Ovary (tissue), 9 donors: ENCODE measurements around the gene ZSCAN10. TPM values are rescaled to one million over a fixed set of nuclear protein-coding genes. Genes with fewer than 3 reads are reported as not detected.
A peak's percentile ranks its signal among the peaks of the same experiment; 100 is the strongest.

Experiments
- DNase-seq, 5 donors: peaks; one replicate each; pipeline ENCODE4 v3.0.0-alpha.2; 2019 to 2020
- H3K27ac ChIP-seq, 2 donors: fragments of 200-600 bp; one replicate each; pipeline versions ENCODE4 v1.5.1 to v1.8.0; 2019 to 2022
- H3K27me3 ChIP-seq: fragments of 200-600 bp; one replicate; pipeline ENCODE4 v1.8.0; 2022
- H3K36me3 ChIP-seq: fragments of 200-600 bp; sonication (generic); one replicate; pipeline ENCODE4 v1.5.1; 2019
- H3K4me1 ChIP-seq: one replicate; pipeline ENCODE4 v1.8.1; 2013; ENCODE audit warnings: mild to moderate bottlenecking, moderate library complexity; ENCODE audit not compliant: insufficient read depth
- H3K4me3 ChIP-seq: fragments of 200-600 bp; sonication (generic); one replicate; pipeline ENCODE4 v1.5.1; 2017
- H3K9me3 ChIP-seq, 2 donors: fragments of 200-600 bp in 1 of 2; sonication (generic) in 1 of 2; one replicate each; pipeline versions ENCODE4 v1.5.1 to v1.8.1; 2013 to 2019; ENCODE audit warnings: mild to moderate bottlenecking in 1 of 2, moderate library complexity in 1 of 2
- CTCF ChIP-seq, 3 donors: fragments of 450-650 bp in 2 of 3; fragments of 200-600 bp in 1 of 3; IDR thresholded peaks; one replicate each; pipeline versions ENCODE4 v1.5.1 to v1.8.0; 2016 to 2022; ENCODE audit warnings: antibody characterized with exemption in 3 of 3, mild to moderate bottlenecking in 1 of 3
- EP300 ChIP-seq: sonication (generic); formaldehyde crosslinking; IDR thresholded peaks from one replicate; pipeline ENCODE4 v1.6.1; 2017; ENCODE audit warnings: antibody characterized with exemption
- POLR2A ChIP-seq: fragments of 450-650 bp; IDR thresholded peaks from one replicate; pipeline ENCODE4 v1.6.1; 2017; ENCODE audit warnings: antibody characterized with exemption, mild to moderate bottlenecking, moderate library complexity
- WGBS, 3 donors: extraction: QIAGEN DNeasy Blood & Tissue Kit in 1 of 3; methylation state at CpG; one replicate each; pipeline versions ENCODE4 v1.1.5 to v1.1.7; 2013 to 2017; 5-methylcytosine and 5-hydroxymethylcytosine counted together
- intact Hi-C, 4 donors: fragments of 100-400 bp; cut with DNase I; formaldehyde crosslinking; loops; one replicate each; pipeline versions ENCODE4 v1.11.0 to v1.15.1; 2022 to 2023
- polyA plus RNA-seq, 2 donors: library from polyadenylated mRNA; stranded (reverse); fragments of 200-250 nt in 1 of 2; fragments of 350-450 nt in 1 of 2; fragmentation: Illumina TruSeq in 1 of 2; extraction: RNeasy Lipid Tissue Mini Kit (QIAGEN cat#74804) in 1 of 2; gene quantifications; one replicate each; pipeline ENCODE4 v1.2.3, GENCODE V29; 2013 to 2014
- total RNA-seq, 7 donors: library from RNA; depleted of rRNA in 2 of 7; stranded (reverse); fragments of >200 nt in 2 of 7; fragmentation: NEBNext Ultra II Directional in 3 of 7; extraction: Animal tissue kit (Norgen Biotek cat#: 25700) in 3 of 7; gene quantifications; one replicate each; pipeline versions ENCODE4 v1.1.0 to v1.2.4, GENCODE V29; 2016 to 2023
- donor health status: DM: no; HTN: no; CAD: no; lungs with moderate emphysema.
- donor health status: DM: no; HTN: no; CAD: no.
- donor health status: Bipolar disorder and iron deficiency.
- donor health status: DM: yes; HTN: yes; CAD: no.
- donor health status: DM: no; HTN: no; CAD: no.
- donor health status: DM: yes; HTN: yes; CAD: no.

Gene ZSCAN10
- total and polyA plus RNA-seq, 9 donors, result 0.06 to 0.69 (median 0.47) TPM; not detected in 6

DNA sequence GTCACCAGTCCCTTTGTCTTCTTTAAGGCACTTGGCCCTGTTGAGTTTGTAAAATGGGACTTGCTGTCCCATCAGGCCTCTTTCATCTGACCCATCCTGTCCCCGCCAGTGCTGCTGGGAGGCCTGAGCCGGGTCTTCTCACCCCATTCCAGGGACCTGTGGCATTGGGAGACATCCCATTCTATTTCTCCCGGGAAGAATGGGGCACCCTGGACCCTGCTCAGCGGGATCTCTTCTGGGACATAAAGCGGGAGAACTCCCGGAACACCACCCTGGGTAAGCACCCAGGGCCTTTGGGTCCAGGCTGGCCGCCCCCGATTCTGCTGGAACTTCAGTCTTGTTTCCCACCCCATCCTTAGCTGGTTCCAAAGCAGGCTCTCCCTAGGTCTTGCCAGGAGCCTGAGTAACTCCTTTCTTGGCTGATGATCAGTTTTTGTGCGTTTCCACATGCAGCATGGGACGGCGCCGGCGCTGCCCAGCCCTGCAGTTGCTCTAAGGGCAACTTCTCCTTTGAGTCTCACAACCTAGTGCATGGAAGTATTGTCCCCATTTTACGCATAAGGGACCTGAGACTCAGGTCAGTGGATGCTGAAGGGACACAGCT lies 39.8 kb upstream of the ZSCAN10 start:
- H3K36me3 ChIP-seq, result no peaks in the 10 kb centered on the region

GRCh38 chr16:3138342-3138741 lies 39.2 kb upstream of the ZSCAN10 start:
- H3K9me3 ChIP-seq, result no peaks in the 10 kb centered on the region
- no peak overlapping the region for H3K27ac ChIP-seq
- no peaks in the 10 kb centered on the region for H3K27me3 ChIP-seq
- no peaks in the 10 kb centered on the region for H3K36me3 ChIP-seq
- peaks cover 2% of the 10 kb centered on the region for H3K4me1 ChIP-seq
- no peak overlapping the region for H3K4me3 ChIP-seq
- no peak for DNase-seq
- TF ChIP-seq POLR2A, result no peak
- TF ChIP-seq EP300, result no peak
- no peak for TF ChIP-seq CTCF (IDR thresholded peaks at IDR 0.05)
- intact Hi-C loops, result no loop called here
- 79 to 87% (median 81%) methylated on average over 21 of the region's 21 CpGs for WGBS, 3 donors

More for the DNA sequence above, 39.8 kb upstream of the ZSCAN10 start:
- no peak overlapping the region for H3K27ac ChIP-seq
- no peak overlapping the region for H3K4me3 ChIP-seq
- H3K4me1 ChIP-seq, result peaks cover 2% of the 10 kb centered on the region
- TF ChIP-seq CTCF (IDR thresholded peaks at IDR 0.05) (no peak), EP300 (no peak), POLR2A (no peak)
- intact Hi-C loops, result no loop called here
- 85 to 88% (median 87%) methylated on average over 14 of the region's 14 CpGs for WGBS, 3 donors
- H3K27me3 ChIP-seq, result no peaks in the 10 kb centered on the region
- DNase-seq, result no peak
- no peaks in the 10 kb centered on the region for H3K9me3 ChIP-seq

GRCh38 chr16:3137267-3137666 lies 38.2 kb upstream of the ZSCAN10 start:
- H3K36me3 ChIP-seq, result no peaks in the 10 kb centered on the region
- intact Hi-C loops, result no loop called here
- no peaks in the 10 kb centered on the region for H3K9me3 ChIP-seq
- 84 to 95% (median 92%) methylated on average over 4 to 13 of the region's 13 CpGs for WGBS, 3 donors
- DNase-seq, result no peak
- no peak overlapping the region for H3K27ac ChIP-seq
- no peak for TF ChIP-seq CTCF (IDR thresholded peaks at IDR 0.05)
- no peak for TF ChIP-seq POLR2A
- TF ChIP-seq EP300, result no peak
- H3K4me3 ChIP-seq, result no peak overlapping the region
- H3K27me3 ChIP-seq, result no peaks in the 10 kb centered on the region
- H3K4me1 ChIP-seq, result peaks cover 2% of the 10 kb centered on the region

DNA sequence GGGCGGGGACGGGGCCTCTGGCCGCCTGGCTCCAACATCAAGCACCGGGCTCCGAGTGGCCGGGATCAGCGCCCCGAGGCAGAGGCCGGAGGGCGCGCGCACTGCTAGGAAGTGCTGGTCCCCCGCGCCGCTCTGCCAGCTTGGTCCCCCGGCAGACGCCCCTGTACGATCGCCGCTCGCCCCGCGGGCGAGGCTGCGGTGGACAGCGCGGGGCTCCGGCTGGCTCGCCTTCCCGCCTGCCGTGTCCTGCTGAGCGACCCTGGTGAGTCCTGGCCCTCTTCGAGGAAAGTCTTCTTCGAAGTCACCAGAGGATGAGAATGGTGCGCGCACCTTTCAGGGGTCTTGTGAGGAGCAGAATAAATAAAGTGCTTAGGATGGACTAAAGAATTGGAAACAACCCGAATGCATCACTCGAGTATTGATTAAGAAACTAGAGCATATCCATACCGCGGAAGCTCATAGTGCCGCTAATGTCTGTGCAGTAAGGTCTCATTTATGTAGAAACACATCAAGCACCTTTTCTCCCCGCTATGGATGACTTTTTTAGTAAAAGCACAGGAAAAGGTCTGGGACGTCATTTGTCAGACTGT lies 36.1 kb upstream of the ZSCAN10 start:
- Histone ChIP-seq H3K4me1 (peaks cover 2% of the 10 kb centered on the region), H3K9me3 (no peaks in the 10 kb centered on the region), H3K27ac (peak overlapping the region; percentile 75 to 88), H3K36me3 (no peaks in the 10 kb centered on the region), H3K4me3 (peak overlapping the region; percentile 92), H3K27me3 (no peaks in the 10 kb centered on the region)
- WGBS, 3 donors, result 0 to 1% (median 0%) methylated on average over 19 to 43 of the region's 43 CpGs
- no peak for DNase-seq
- TF ChIP-seq EP300, result no peak
- no peak for TF ChIP-seq CTCF (IDR thresholded peaks at IDR 0.05)
- no peak for TF ChIP-seq POLR2A
- intact Hi-C loops, result no loop called here
